Measurements from ENCODE around the gene CD300LG.

Gene CD300LG

DNA sequence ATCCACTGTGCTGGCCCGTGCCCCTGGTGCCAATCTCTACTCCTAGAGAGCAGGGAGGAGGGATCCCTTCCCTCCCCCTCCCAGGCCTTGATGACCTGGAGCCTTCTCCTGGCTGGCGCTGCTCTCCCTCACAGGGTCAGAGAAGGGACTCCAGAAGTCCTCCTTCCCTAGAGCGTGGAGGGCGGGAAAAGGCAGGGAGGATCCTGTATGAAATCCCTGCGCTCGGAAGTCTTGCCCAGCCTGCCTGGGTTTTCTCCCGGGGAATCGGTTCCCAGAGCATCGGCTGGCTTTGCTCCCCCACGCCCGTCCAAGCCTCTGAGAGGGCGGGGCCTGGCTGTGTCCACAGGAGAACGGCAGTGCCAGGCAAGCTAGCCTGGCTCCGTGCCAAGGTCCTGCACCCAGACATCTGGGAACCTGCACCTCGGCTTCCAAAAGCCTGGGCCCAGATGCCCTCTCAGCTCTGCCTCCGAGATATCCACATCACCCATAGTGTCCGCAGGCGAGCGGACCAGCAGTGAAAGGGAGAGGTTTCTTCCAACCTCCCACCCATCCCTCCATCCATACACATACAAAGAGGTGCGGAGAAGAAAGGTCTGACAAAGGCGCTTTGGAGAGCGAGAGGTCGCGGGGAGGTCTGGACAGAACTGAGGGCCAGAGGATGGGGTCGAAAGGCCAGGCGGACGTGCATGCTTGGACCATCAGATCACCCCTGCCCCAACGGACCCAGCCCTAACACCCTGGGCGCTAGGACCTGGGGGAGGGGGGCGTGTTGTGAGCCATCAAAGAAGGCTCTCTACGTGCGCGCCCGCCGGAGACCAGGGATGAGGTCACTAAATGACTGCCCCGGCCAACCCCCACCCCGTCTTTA is 59.2 kb downstream of the CD300LG start:
- TF ChIP-seq, protein P1, sequence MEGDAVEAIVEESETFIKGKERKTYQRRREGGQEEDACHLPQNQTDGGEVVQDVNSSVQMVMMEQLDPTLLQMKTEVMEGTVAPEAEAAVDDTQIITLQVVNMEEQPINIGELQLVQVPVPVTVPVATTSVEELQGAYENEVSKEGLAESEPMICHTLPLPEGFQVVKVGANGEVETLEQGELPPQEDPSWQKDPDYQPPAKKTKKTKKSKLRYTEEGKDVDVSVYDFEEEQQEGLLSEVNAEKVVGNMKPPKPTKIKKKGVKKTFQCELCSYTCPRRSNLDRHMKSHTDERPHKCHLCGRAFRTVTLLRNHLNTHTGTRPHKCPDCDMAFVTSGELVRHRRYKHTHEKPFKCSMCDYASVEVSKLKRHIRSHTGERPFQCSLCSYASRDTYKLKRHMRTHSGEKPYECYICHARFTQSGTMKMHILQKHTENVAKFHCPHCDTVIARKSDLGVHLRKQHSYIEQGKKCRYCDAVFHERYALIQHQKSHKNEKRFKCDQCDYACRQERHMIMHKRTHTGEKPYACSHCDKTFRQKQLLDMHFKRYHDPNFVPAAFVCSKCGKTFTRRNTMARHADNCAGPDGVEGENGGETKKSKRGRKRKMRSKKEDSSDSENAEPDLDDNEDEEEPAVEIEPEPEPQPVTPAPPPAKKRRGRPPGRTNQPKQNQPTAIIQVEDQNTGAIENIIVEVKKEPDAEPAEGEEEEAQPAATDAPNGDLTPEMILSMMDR (conservative IDR thresholded peaks at IDR 0.05; ENCODE audit: control insufficient read depth, insufficient read depth, low read depth, low read length), result no peak
- peak; percentile 38 for DNase-seq (ENCODE audit: low read depth)
- peak overlapping the region; percentile 50 for H3K4me3 ChIP-seq (ENCODE audit: control insufficient read depth, low read depth, low read length)

- no peak for DNase-seq (ENCODE audit: low read depth)
- TF ChIP-seq, protein P1 (conservative IDR thresholded peaks at IDR 0.05; ENCODE audit: control insufficient read depth, insufficient read depth, low read depth, low read length), result no peak
- H3K4me3 ChIP-seq (ENCODE audit: control insufficient read depth, low read depth, low read length), result peak overlapping the region; percentile 50
These were observed 60.0 kb downstream of the CD300LG start for GRCh38 chr17:43906951-43907424.

DNA sequence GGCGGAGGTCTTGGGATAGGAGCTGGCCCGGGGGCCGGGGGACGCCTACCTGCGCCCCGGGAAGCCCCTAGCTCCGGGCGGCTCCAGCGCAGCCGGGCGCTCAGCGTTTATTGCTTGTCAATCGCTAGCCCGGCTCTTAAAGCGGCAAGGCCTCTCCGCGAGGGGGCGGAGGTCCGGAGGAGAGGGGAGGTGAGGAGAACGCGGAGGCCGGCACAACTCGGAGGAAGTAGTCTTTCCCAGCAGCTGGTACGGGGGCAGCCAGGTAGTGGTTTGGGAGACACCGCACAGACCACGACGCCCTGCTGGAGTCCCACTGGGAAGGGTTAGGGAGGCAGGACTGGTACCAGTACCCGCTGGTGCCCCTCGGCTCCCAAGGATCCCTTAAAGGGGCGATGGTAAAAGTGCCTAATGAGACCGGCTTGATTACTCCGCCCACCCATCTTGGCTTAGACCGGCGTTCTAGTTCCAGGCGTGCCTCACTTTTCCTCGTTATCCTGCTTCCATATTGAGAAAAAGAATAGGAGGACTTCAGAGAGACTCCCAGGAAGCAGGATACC is 60.5 kb downstream of the CD300LG start, which contains the start of gene MPP2:
Gene MPP2, minus strand, starts transcription at position 112 of the 557 bp plus-strand sequence. CDS start 3,076 bp downstream, outside the sequence.
- peak; percentile 52 for DNase-seq (ENCODE audit: low read depth)
- TF ChIP-seq, protein P1 (conservative IDR thresholded peaks at IDR 0.05; ENCODE audit: control insufficient read depth, insufficient read depth, low read depth, low read length), result no peak
- H3K4me3 ChIP-seq (ENCODE audit: control insufficient read depth, low read depth, low read length), result peak within 1 kb of the TSS; percentile 50

DNA sequence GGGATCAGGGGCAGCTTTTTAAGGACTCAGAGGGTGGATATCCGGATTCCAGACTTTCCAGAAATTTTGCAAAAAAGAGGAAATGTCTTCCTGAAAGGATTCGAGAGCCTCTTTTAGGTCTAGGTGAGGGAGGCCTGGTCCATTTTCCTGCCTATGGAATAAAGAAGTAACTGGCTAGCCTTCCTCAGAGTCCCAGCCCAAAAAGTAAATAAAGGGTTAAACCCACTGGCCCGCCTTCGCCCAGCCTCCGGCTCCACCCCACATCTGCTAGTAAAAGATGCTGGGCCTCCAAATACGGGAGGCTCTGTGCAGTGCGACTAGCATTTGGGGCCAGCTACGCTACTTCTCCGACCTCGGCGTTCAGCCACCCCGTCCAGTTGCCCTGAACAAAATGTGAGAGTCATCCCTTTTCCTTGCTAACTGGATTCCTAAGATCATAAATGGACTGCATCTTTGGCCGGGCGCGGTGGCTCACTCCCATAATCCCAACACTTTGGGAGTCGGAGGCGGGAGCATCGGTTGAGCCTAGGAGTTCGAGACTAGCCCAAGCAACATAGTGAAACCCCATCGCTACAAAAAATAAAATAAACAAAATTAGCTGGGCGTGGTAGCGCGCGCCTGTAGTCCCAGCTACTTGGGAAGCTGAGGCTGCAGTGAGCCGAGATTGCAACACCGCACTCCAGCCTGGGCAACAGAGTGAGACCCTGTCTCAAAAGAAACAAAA is 61.2 kb downstream of the CD300LG start:
- no peak overlapping the region for H3K4me3 ChIP-seq (ENCODE audit: control insufficient read depth, low read depth, low read length)
- peak; percentile 69 for DNase-seq (ENCODE audit: low read depth)
- TF ChIP-seq, protein P1 (conservative IDR thresholded peaks at IDR 0.05; ENCODE audit: control insufficient read depth, insufficient read depth, low read depth, low read length), result no peak

DNA sequence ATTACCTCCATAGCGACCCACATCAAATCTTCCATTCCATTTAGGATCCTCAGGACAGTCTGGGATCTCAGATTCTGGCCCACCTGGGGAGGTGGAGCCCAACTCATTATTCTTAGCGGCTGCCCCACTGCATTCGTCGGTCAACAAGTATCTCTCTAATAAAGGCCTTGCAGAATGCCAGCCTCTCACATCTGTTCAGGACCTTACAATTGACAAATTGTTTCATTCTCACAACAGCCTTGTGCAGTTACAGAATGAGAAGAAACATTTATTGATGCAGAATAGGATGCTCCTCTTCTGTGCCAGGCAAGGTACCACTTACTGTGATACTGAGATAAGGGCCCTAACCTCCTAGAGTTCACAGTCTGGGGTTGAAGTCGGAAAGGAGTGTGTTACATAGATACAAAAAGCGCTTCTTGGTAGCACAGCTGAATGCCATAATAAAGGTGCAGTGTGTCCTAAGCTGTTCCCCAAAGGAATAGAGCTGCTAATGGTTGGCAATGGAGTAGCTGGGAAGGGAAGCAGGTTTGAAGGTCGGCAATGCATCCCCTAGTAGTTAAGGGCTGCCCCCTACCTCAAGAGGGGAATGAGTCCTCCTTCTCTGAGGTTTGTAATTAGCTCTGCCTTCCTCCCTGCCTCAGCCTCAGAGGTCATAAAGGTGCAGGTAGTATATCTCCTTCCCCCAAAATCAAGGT is 62.7 kb downstream of the CD300LG start:
- TF ChIP-seq, protein P1 (conservative IDR thresholded peaks at IDR 0.05; ENCODE audit: control insufficient read depth, insufficient read depth, low read depth, low read length), result no peak
- H3K4me3 ChIP-seq (ENCODE audit: control insufficient read depth, low read depth, low read length), result no peak overlapping the region
- DNase-seq (ENCODE audit: low read depth), result no peak

GRCh38 chr17:43911904-43912303 is 64.9 kb downstream of the CD300LG start:
- TF ChIP-seq, protein P1 (conservative IDR thresholded peaks at IDR 0.05; ENCODE audit: control insufficient read depth, insufficient read depth, low read depth, low read length), result no peak
- DNase-seq (ENCODE audit: low read depth), result no peak

More at GRCh38 chr17:43911904-43912303, 64.9 kb downstream of the CD300LG start:
- H3K4me3 ChIP-seq (ENCODE audit: control insufficient read depth, low read depth, low read length), result no peak overlapping the region

Measured in fibroblast of mammary gland (primary cell).